Hypothalamus (tissue), 51 donors: ENCODE results near the gene EXOC4.

Experiments
- DNase-seq, 51 donors: peaks; one replicate each; lab custom pipeline; 2025; lab: John Stamatoyannopoulos, UW

The EXOC4 gene

GRCh38 chr7:134040988-134041387, 788.1 kb downstream of the EXOC4 start:
- DNase-seq = no peak

GRCh38 chr7:134041477-134041876, 788.6 kb downstream of the EXOC4 start:
- no peak for DNase-seq

- DNase-seq = no peak
Measured at GRCh38 chr7:134042307-134042706, 789.4 kb downstream of the EXOC4 start.

DNA sequence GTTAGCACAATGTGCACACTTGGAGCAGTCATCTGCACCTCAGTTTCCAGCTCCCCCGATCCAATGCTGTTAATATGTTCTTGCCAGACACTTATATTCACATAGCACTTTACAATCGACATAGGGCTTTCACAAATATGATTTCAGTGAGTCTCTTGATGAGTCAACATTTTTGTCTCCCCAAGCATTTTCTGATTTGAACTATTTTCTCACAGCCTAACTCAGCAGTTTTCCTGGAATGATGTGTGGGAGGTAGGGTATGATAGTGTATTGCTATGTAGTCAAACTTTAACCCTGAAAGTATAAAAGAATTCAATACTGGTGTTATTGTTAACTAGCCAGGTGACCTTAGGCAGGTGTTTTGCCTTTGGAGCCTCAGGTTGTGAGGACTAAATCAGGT, 791.8 kb downstream of the EXOC4 start:
- DNase-seq = no peak

GRCh38 chr7:134045716-134046115, 792.8 kb downstream of the EXOC4 start:
- DNase-seq = no peak

- no peak for DNase-seq
Measured at GRCh38 chr7:134046594-134047128, 793.8 kb downstream of the EXOC4 start.

GRCh38 chr7:134047675-134048074, 794.8 kb downstream of the EXOC4 start:
- no peak for DNase-seq

GRCh38 chr7:134048166-134048565, 795.3 kb downstream of the EXOC4 start:
- no peak for DNase-seq

DNA sequence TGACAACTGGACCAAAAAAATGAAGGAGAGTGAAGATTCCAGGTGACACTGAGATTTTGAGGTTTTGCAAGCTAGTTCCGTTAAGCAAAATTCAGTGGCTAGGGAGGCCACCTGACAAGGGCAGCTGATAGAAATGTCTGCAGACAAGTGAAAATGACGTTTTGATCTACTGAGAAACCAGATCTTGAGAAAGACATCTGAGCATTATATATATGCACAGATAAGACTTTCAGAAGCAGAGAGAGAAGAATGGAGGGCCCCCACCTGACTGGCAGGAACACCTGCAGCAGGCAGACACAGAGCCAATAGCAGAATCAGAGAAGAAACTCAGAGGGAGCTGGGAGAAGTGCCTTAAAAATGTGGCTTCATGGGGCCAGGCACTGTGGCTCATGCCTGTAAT, 798.1 kb downstream of the EXOC4 start:
- DNase-seq = no peak

- DNase-seq = no peak
Measured at GRCh38 chr7:134056816-134057215, 803.9 kb downstream of the EXOC4 start.

DNA sequence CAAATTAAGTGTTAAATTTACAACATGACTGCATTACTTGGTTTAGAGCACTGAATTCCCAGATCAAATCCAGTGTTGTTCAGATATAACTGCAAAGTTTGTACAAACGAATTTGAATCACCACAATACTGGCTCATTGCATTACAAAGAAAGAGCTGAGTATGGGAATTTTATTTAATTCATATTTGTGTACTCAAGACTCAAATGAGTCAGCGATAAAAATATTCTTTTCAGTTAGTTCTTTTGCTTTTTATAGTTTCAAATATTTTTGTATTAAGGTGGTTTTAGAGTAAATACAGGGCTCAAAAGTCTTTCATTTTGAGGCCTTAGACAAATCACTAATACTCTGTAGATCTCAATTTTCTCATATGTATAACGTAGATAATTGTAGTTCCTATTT, 805.6 kb downstream of the EXOC4 start:
- DNase-seq = no peak

DNA sequence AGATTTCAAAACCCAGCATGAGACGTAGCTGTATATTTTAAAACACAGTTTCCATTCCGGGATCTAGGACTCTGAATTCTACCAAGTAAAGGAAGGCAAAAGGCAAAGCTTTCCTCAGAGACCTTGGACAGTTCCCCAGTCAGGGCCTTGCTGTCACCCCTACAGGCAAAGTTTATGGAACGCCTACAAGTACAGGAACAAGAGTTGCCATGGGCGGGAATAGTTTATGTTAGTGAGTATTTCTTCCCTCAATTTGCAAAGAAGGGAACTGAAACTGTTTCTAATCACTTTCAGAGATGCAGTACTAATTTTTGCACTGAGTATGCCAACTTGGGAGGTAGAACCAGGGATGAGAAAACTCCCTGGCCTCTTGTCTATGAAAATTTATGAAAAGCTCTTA, 806.1 kb downstream of the EXOC4 start:
- no peak for DNase-seq

- DNase-seq = no peak
Measured at GRCh38 chr7:134059921-134060320, 807.0 kb downstream of the EXOC4 start.

DNA sequence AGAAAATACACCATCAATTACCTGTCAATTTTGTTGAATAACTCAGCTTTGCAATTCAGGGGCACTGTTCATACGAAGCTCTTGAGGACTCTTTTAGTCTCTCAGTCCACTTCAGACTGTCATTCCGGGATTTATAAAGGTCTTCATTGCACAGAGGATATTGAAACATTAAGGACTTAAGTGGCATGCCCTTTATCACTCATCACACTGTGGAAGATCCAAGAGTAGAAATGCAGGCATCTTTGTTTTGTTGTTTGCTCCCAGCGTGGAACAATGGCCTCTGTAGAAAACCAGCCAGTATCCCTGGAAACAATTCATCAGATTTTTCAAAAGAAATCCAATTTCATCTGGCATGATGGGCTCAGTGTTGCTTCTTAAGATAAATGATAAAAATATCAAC, 808.0 kb downstream of the EXOC4 start:
- no peak for DNase-seq

GRCh38 chr7:134062460-134062859, 809.6 kb downstream of the EXOC4 start:
- no peak for DNase-seq

- no peak for DNase-seq
Measured at GRCh38 chr7:134065415-134065814, 812.5 kb downstream of the EXOC4 start.

DNA sequence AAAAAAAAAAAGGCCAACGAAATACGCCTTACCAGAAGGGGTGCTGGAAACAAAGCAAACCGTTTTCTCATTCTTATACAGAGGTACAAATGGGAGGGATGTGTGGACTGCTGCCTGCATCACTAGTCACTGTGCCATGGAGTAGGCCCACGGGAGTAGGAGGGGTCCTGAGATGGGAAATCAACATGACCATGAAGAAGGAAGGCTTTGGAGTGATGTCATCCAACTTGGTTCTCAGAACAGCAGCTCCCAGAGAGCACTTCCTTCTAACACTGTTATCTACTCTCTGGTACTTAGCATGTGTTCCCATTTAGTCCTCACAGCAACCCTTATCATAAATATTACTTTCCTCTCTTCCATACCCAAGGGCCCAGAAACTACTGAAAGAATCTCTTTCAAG, 814.3 kb downstream of the EXOC4 start:
- DNase-seq = no peak

DNA sequence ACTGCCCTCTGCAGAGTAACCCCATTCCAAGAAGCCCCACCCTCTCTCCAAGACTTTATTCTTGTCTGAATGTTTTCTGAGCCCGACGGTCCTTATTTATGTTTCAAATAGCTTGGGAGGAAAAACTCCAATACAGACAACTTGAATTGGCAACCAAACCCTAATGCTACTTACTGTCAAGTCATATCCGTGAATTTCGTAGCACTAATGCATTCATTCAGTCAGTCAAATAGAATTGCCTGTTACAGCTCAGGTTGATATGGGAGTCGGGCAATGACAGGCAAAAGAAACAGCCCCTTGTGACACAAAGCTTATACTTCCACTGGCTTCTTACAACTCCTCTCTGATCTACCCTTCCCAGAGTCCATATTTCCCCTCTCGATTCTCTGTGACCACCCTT, 815.8 kb downstream of the EXOC4 start:
- DNase-seq = no peak

DNA sequence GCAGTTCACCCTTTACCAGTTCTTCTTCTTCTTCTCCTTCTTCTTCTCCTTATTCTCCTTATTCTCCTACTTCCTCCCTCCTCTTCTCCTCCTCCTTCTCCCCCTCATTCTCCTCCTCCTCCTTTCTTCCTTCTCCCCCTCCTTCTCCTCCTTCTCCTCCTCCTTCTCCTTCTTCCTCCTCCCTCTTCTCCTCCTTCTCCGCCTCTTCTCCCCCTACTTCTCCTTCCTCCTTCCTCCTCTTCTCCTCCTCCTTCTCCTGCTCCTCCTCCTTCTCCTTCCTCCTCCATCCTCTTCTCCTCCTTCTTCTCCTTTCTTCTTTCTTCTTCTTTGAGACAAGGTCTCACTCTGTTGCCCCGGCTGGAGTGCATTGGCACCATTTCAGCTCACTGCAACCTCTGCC, 816.3 kb downstream of the EXOC4 start:
- DNase-seq = no peak

DNA sequence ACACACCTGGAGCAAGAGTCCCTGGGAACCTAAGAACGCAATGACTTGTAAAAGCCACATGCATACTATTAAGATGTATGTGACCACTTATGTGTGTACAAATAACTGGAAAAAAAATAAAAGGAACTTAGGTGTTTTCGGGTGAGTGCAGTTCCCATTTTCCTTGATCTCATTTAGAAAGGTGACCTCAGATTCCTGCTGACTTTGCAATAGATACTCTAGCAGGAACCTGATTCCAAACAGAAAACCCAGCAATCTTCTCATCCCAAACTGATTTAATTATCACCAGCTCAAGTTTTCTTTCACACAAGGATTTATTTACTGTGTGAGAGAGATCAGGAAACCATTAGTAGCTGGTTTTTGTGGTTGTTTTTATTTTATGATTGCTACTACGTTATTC, 817.8 kb downstream of the EXOC4 start:
- no peak for DNase-seq

GRCh38 chr7:134071355-134072331, 818.8 kb downstream of the EXOC4 start:
- no peak for DNase-seq

DNA sequence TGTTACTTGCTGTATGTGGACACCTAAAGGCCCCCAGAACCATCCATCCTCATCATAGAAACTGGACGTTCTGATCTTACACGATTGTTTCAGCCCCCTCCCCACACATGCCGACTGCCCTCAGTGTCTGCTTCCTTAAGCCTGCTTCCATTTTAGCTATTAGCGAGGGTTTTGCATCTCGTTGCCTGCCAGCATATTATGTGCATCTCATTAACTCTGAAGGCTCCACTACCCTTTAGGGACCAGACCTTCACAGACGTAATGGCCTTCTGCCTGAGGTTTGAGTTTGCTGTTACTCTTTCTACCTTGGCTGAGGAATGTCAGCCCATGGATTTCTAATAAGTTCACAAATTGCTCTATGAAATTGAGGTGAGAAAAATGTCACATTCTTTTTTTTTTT, 820.4 kb downstream of the EXOC4 start:
- DNase-seq = no peak
